GM12872 (cell line): ENCODE data around the gene CALR.

Experiments
- CTCF ChIP-seq: IDR thresholded peaks from 3 replicates; pipeline ENCODE4 v1.5.1; 2011; ENCODE audit warnings: low read depth, mild to moderate bottlenecking, low read length, moderate library complexity; ENCODE audit not compliant: insufficient read depth

The CALR gene

GRCh38 chr19:12937093-12937926 is 1.1 kb upstream of the CALR start:
- no peak for TF ChIP-seq CTCF

GRCh38 chr19:12938779-12939601 is 581 bp downstream of the CALR start:
- 0 out of 3 replicates have a peak, but pooled peaks have one; percentile 9 for TF ChIP-seq CTCF

- no peak for TF ChIP-seq CTCF
Measured at GRCh38 chr19:12939975-12940423, 1.6 kb downstream of the CALR start.

GRCh38 chr19:12940897-12941296 is 2.5 kb downstream of the CALR start:
- TF ChIP-seq CTCF = no peak

- TF ChIP-seq CTCF = no peak
Measured at GRCh38 chr19:12943437-12944044, 5.1 kb downstream of the CALR start.

- no peak for TF ChIP-seq CTCF
Measured at GRCh38 chr19:12944104-12944674, 5.8 kb downstream of the CALR start.
